Measurements from ENCODE around the gene TES.
A peak's percentile ranks its signal among the peaks of the same experiment; 100 is the strongest.

TES gene

DNA sequence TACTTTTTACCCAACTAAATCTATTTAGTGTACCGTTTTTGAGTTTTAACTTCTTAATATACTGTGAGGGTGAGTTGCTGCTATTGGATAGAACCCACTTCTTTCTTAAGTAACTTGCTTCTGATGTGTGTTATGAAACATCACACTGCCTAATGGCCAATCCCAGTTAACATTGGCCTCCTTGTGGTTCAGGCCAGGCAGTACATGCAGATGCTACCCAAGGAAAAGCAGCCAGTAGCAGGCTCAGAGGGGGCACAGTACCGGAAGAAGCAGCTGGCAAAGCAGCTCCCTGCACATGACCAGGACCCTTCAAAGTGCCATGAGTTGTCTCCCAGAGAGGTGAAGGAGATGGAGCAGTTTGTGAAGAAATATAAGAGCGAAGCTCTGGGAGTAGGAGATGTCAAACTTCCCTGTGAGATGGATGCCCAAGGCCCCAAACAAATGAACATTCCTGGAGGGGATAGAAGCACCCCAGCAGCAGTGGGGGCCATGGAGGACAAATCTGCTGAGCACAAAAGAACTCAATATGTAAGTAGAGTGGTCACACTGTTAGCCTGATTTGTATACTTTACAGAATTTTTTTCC is 39.7 kb downstream of the TES start:
- TF ChIP-seq, protein P1, sequence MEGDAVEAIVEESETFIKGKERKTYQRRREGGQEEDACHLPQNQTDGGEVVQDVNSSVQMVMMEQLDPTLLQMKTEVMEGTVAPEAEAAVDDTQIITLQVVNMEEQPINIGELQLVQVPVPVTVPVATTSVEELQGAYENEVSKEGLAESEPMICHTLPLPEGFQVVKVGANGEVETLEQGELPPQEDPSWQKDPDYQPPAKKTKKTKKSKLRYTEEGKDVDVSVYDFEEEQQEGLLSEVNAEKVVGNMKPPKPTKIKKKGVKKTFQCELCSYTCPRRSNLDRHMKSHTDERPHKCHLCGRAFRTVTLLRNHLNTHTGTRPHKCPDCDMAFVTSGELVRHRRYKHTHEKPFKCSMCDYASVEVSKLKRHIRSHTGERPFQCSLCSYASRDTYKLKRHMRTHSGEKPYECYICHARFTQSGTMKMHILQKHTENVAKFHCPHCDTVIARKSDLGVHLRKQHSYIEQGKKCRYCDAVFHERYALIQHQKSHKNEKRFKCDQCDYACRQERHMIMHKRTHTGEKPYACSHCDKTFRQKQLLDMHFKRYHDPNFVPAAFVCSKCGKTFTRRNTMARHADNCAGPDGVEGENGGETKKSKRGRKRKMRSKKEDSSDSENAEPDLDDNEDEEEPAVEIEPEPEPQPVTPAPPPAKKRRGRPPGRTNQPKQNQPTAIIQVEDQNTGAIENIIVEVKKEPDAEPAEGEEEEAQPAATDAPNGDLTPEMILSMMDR (conservative IDR thresholded peaks at IDR 0.05; ENCODE audit: low read depth, low read length): peak; percentile 81
- H3K36me3 ChIP-seq (ENCODE audit: insufficient read depth): no peaks in the 10 kb centered on the region
- no peaks in the 10 kb centered on the region for H3K27me3 ChIP-seq (ENCODE audit: insufficient read depth, low read depth)
- H3K4me2 ChIP-seq: no peak overlapping the region
- H2AFZ ChIP-seq (ENCODE audit: low read depth): no peak overlapping the region
- no peak overlapping the region for H3K27ac ChIP-seq
- no peak overlapping the region for H3K9ac ChIP-seq
- no peaks in the 10 kb centered on the region for H4K20me1 ChIP-seq (ENCODE audit: insufficient read depth)
- no peaks in the 10 kb centered on the region for H3K4me1 ChIP-seq (ENCODE audit: low read depth, poor library complexity, severe bottlenecking)
- H3K79me2 ChIP-seq (ENCODE audit: insufficient read depth, low read depth): no peaks in the 10 kb centered on the region
- H3K4me3 ChIP-seq (IDR thresholded peaks at IDR 0.05; ENCODE audit: insufficient read depth, low read depth, low read length): no peak overlapping the region

DNA sequence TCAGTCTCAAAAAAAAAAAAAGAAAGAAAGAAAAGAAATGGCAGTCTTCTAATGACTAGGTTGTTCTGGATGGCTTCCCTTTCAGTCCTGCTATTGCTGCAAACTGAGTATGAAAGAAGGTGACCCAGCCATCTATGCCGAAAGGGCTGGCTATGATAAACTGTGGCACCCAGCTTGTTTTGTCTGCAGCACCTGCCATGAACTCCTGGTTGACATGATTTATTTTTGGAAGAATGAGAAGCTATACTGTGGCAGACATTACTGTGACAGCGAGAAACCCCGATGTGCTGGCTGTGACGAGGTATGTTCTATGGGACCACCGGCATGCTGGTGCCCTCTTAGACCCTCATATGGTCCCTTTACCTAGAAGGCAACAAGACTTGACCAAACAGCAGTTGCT is 41.3 kb downstream of the TES start:
- H3K27ac ChIP-seq: no peak overlapping the region
- H3K79me2 ChIP-seq (ENCODE audit: insufficient read depth, low read depth): no peaks in the 10 kb centered on the region
- no peaks in the 10 kb centered on the region for H3K36me3 ChIP-seq (ENCODE audit: insufficient read depth)

DNA sequence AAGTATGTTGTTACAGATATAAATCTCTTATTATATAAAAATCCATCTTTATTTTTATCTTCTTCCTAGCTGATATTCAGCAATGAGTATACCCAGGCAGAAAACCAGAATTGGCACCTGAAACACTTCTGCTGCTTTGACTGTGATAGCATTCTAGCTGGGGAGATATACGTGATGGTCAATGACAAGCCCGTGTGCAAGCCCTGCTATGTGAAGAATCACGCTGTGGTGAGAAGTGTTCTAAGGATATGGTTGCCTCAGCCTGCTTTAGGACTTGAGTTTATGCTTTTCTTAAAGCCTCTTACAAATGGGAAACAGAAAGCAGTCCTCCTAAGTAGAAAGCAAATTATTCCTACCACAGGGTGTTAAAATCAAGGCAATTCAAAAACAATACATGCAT is 41.9 kb downstream of the TES start:
- H3K4me3 ChIP-seq (IDR thresholded peaks at IDR 0.05; ENCODE audit: insufficient read depth, low read depth, low read length): no peak overlapping the region
- H3K4me1 ChIP-seq (ENCODE audit: low read depth, poor library complexity, severe bottlenecking): no peaks in the 10 kb centered on the region
- H3K9ac ChIP-seq: no peak overlapping the region
- no peak overlapping the region for H3K27ac ChIP-seq
- H3K36me3 ChIP-seq (ENCODE audit: insufficient read depth): no peaks in the 10 kb centered on the region
- H3K27me3 ChIP-seq (ENCODE audit: insufficient read depth, low read depth): no peaks in the 10 kb centered on the region
- H3K79me2 ChIP-seq (ENCODE audit: insufficient read depth, low read depth): no peaks in the 10 kb centered on the region
- H3K4me2 ChIP-seq: no peak overlapping the region
- no peaks in the 10 kb centered on the region for H4K20me1 ChIP-seq (ENCODE audit: insufficient read depth)
- TF ChIP-seq, protein P1 (conservative IDR thresholded peaks at IDR 0.05; ENCODE audit: low read depth, low read length): no peak
- no peak overlapping the region for H2AFZ ChIP-seq (ENCODE audit: low read depth)

More for the DNA sequence above, 41.3 kb downstream of the TES start:
- no peaks in the 10 kb centered on the region for H4K20me1 ChIP-seq (ENCODE audit: insufficient read depth)
- no peak overlapping the region for H3K4me3 ChIP-seq (IDR thresholded peaks at IDR 0.05; ENCODE audit: insufficient read depth, low read depth, low read length)
- TF ChIP-seq, protein P1 (conservative IDR thresholded peaks at IDR 0.05; ENCODE audit: low read depth, low read length): no peak
- H3K9ac ChIP-seq: no peak overlapping the region
- no peak overlapping the region for H3K4me2 ChIP-seq
- no peak overlapping the region for H2AFZ ChIP-seq (ENCODE audit: low read depth)
- no peaks in the 10 kb centered on the region for H3K4me1 ChIP-seq (ENCODE audit: low read depth, poor library complexity, severe bottlenecking)
- H3K27me3 ChIP-seq (ENCODE audit: insufficient read depth, low read depth): no peaks in the 10 kb centered on the region

DNA sequence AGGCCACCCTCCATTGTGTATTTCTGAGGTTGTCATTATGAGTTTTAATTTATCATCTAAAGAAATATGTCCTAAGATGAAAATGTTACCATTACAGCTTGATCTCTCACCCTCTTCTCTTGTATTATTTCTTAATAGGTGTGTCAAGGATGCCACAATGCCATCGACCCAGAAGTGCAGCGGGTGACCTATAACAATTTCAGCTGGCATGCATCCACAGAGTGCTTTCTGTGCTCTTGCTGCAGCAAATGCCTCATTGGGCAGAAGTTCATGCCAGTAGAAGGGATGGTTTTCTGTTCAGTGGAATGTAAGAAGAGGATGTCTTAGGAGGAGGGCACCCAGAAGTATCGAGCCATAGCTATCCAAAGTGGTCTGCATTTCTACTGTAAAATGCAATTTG is 46.8 kb downstream of the TES start:
- Histone ChIP-seq H2AFZ (ENCODE audit: low read depth) (no peak overlapping the region), H3K4me3 (IDR thresholded peaks at IDR 0.05; ENCODE audit: insufficient read depth, low read depth, low read length) (no peak overlapping the region), H3K79me2 (ENCODE audit: insufficient read depth, low read depth) (no peaks in the 10 kb centered on the region), H3K9ac (no peak overlapping the region), H3K27me3 (ENCODE audit: insufficient read depth, low read depth) (no peaks in the 10 kb centered on the region), H3K36me3 (ENCODE audit: insufficient read depth) (no peaks in the 10 kb centered on the region), H3K4me1 (ENCODE audit: low read depth, poor library complexity, severe bottlenecking) (peaks cover 10% of the 10 kb centered on the region), H3K4me2 (no peak overlapping the region), H4K20me1 (ENCODE audit: insufficient read depth) (no peaks in the 10 kb centered on the region), H3K27ac (no peak overlapping the region)
- TF ChIP-seq, protein P1 (conservative IDR thresholded peaks at IDR 0.05; ENCODE audit: low read depth, low read length): no peak
